ENCODE data around the gene SCAMP3. TPM values are rescaled to one million over a fixed set of nuclear protein-coding genes. Genes with fewer than 3 reads are reported as not detected.
"Not testable (repeated sequence)": the region's sequence is repeated elsewhere in the genome, so short reads cannot be mapped to it uniquely, and the experiment has no call there.

The SCAMP3 gene
- total RNA-seq, 2 donors from 2014 or later: 36.8 to 38.9 TPM

DNA sequence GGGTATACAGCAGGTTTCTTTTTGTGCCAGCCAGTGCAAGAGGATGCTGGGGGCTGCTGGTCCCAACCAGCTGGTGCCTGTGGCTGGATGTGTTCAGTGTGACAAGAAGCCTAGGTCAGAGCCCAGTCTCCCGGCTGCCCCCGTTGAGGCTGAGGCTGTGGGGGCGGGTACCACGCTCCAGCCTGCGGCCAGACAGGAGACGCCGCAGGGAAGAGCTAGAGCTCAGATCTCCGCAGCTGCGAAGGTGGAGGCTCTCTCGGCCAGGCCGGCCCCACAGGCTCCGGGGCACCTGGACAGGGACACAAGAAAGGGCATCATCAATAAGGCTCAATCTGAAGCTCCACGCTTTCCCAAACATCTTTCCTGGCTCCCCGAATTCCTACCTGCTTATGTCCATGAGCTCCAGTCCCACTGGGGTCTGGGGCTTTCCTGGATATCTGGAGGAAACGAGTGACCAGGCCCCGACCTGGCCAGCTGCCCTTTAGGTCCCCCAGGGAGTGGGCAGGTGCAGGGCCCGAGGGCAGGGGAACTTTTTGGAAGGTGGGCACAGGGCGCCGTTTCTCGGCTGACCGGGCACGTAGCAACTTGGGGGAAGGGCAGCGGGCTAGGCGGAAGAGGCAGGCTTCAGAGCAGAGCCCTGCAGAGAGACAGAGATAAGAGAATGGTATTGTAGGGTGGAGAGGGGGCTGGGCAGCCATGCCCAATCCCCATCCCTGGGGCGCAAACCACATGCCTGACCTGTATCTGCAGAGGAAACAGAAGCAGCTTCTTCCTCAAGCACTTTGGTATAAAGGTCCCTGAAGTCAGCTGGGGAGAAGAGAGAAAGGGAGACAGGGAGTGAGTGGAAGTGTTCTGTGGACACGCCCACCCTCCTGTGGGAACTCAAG, 14.2 kb downstream of the SCAMP3 start:
- Histone ChIP-seq H3K27ac (no peak overlapping the region), H3K36me3 (replicated peaks in 1 of 2; ENCODE audit: insufficient read depth in 1 of 2, low read depth in 2 of 2) (no peaks in the 10 kb centered on the region), H3K4me1 (peaks cover 26% of the 10 kb centered on the region), H3K9me3 (no peaks in the 10 kb centered on the region), H3K4me3 (no peak overlapping the region), H3K27me3 (no peaks in the 10 kb centered on the region)
- no peak for DNase-seq
- ATAC-seq: no peak
- TF ChIP-seq POLR2A (IDR thresholded peaks at IDR 0.05): no peak
- TF ChIP-seq, protein P1, sequence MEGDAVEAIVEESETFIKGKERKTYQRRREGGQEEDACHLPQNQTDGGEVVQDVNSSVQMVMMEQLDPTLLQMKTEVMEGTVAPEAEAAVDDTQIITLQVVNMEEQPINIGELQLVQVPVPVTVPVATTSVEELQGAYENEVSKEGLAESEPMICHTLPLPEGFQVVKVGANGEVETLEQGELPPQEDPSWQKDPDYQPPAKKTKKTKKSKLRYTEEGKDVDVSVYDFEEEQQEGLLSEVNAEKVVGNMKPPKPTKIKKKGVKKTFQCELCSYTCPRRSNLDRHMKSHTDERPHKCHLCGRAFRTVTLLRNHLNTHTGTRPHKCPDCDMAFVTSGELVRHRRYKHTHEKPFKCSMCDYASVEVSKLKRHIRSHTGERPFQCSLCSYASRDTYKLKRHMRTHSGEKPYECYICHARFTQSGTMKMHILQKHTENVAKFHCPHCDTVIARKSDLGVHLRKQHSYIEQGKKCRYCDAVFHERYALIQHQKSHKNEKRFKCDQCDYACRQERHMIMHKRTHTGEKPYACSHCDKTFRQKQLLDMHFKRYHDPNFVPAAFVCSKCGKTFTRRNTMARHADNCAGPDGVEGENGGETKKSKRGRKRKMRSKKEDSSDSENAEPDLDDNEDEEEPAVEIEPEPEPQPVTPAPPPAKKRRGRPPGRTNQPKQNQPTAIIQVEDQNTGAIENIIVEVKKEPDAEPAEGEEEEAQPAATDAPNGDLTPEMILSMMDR (IDR thresholded peaks at IDR 0.05): no peak
- intact Hi-C loops (cut with DNase I): no loop called here
- WGBS, 2 donors: 81 to 93% methylated on average over 19 to 23 of the region's 26 CpGs

GRCh38 chr1:155246796-155247195, 15.4 kb downstream of the SCAMP3 start:
- intact Hi-C loops (cut with DNase I); H3K9me3 ChIP-seq; DNase-seq; H3K27me3 ChIP-seq; H3K36me3 ChIP-seq (replicated peaks in 1 of 2; ENCODE audit: insufficient read depth in 1 of 2, low read depth in 2 of 2); ATAC-seq; H3K4me3 ChIP-seq; H3K27ac ChIP-seq: not testable (repeated sequence)
- 83 to 91% methylated on average over 3 of the region's 3 CpGs for WGBS, 2 donors
- H3K4me1 ChIP-seq: peaks cover 27% of the 10 kb centered on the region

DNA sequence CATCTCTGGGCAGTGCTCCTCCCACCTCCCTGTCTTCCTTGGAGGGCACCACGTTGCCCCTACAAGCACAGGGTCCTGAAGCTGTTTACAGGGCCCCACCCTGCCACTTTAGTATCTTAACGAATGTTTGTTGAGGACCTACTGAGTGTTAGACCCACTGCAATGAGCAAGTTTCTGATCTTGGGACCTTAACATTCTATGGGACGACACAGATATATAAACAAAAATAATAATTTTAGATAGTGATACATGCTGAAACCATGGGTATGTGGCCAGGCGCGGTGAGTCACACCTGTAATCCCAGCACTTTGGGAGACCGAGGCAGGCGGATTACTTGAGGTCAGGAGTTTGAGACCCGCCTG, 17.0 kb downstream of the SCAMP3 start:
- TF ChIP-seq, protein P1 (IDR thresholded peaks at IDR 0.05): no peak
- TF ChIP-seq POLR2A (IDR thresholded peaks at IDR 0.05): no peak
- Histone ChIP-seq H3K36me3 (replicated peaks in 1 of 2; ENCODE audit: insufficient read depth in 1 of 2, low read depth in 2 of 2) (no peaks in the 10 kb centered on the region), H3K27me3 (no peaks in the 10 kb centered on the region), H3K4me3 (peak overlapping the region in 1 of 2 donors; percentile 57), H3K4me1 (peaks cover 33% of the 10 kb centered on the region), H3K9me3 (no peaks in the 10 kb centered on the region), H3K27ac (peak overlapping the region; percentile 77 to 96 (median 88))
- ATAC-seq: no peak
- 52 to 55% methylated on average over 8 of the region's 8 CpGs for WGBS, 2 donors
- no peak for DNase-seq
- intact Hi-C loops (cut with DNase I): no loop called here

GRCh38 chr1:155244368-155245162, 17.6 kb downstream of the SCAMP3 start:
- Histone ChIP-seq H3K27ac (peak overlapping the region; percentile 77 to 96 (median 88)), H3K9me3 (no peaks in the 10 kb centered on the region), H3K36me3 (replicated peaks in 1 of 2; ENCODE audit: insufficient read depth in 1 of 2, low read depth in 2 of 2) (no peaks in the 10 kb centered on the region), H3K27me3 (no peaks in the 10 kb centered on the region), H3K4me3 (peak overlapping the region; percentile 57 to 76), H3K4me1 (peaks cover 33% of the 10 kb centered on the region)
- intact Hi-C loops (cut with DNase I): no loop called here
- peak; percentile 95 for ATAC-seq
- 0% methylated on average over 45 to 53 of the region's 53 CpGs for WGBS, 2 donors
- TF ChIP-seq, protein P1 (IDR thresholded peaks at IDR 0.05): peak; percentile 25 to 99 (median 93)
- peak; percentile 70 to 95 (median 93) for TF ChIP-seq POLR2A (IDR thresholded peaks at IDR 0.05)
- DNase-seq: peak; percentile 95 to 98 (median 98)

DNA sequence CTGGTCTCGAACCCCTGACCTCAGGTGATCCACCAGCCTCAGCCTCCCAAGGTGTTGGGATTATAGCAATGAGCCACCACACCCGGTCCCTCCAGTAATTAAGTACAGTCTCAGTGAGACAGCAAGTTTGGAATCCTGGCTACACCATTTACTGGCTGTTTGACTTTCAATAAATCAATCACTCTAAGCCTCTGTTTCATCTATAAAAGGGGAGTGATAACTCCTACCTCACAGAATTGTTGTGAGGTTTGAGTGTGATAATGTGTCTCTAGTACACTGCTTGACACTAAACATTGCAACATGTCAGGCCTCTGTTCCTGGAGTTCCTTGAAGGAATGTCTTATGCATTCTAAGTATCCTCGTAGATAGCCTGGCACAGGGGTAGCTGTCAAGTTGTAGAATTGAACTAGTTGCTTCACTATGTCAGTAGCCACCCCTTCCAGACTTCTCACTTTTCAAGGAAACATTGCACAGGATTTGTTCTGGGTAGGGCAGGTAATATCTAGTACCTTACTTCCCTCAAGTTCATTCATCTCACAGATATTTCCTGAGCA, 19.3 kb downstream of the SCAMP3 start:
- Histone ChIP-seq H3K27me3 (no peaks in the 10 kb centered on the region), H3K9me3 (no peaks in the 10 kb centered on the region), H3K4me1 (peaks cover 33% of the 10 kb centered on the region), H3K27ac (peak overlapping the region in 1 of 4 donors; percentile 86), H3K4me3 (no peak overlapping the region), H3K36me3 (replicated peaks in 1 of 2; ENCODE audit: insufficient read depth in 1 of 2, low read depth in 2 of 2) (peaks cover 0 to 2% of the 10 kb centered on the region in 2 donors)
- 61 to 82% methylated on average over 3 of the region's 3 CpGs for WGBS, 2 donors
- TF ChIP-seq, protein P1 (IDR thresholded peaks at IDR 0.05): no peak
- TF ChIP-seq POLR2A (IDR thresholded peaks at IDR 0.05): no peak
- ATAC-seq (no peak), DNase-seq (no peak)
- intact Hi-C loops (cut with DNase I): no loop called here

All from body of pancreas (tissue), 4 donors.